Activated gamma-delta T cell (primary cell): ENCODE results near the gene ROCK2.

Source experiments
- DNase-seq: peaks from one replicate; lab custom pipeline; 2025; lab: John Stamatoyannopoulos, UW

The ROCK2 gene

GRCh38 chr2:11154016-11154922, 190.2 kb downstream of the ROCK2 start:
- no peak for DNase-seq

DNA sequence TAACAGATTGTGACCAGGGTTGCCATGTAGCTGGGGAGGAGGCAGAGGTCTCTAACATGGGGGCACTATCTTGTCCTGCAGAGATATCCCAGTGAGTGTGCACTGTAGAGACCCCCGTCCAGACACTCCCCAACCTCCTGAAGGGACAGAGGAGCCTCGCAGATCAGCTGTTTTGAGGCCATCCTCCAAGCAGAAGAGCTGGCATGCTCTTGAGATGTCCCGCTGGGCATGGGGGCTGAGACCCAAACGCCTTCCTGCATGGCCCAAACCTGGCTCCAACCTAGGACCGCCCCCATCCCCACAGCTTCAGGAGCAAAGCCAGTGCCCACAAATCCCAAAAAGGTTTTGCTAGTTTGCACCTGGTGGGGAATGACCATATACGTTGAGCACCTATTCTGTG, 191.8 kb downstream of the ROCK2 start:
- DNase-seq = no peak

- no peak for DNase-seq
Observed at GRCh38 chr2:11147263-11147662, 197.2 kb downstream of the ROCK2 start.

DNA sequence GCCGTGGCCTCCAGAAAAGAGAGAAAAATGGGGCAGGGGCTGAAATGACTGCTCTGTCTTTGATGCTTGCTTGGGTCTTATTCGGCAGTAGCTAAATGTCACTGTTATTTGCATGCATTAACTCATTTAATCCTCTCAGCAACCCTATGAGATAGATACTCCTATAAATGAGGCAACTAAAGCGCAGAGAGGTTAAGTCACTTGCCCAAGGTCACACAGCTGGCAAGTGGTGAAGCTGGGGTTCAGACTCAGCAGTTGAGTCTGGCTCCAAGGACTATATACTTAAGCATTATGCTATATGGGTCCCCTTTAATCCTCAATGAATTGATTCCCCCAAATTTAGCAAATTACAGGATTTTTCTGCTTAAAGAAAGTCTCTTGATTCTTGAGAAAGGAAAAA, 198.4 kb downstream of the ROCK2 start:
- DNase-seq = no peak

DNA sequence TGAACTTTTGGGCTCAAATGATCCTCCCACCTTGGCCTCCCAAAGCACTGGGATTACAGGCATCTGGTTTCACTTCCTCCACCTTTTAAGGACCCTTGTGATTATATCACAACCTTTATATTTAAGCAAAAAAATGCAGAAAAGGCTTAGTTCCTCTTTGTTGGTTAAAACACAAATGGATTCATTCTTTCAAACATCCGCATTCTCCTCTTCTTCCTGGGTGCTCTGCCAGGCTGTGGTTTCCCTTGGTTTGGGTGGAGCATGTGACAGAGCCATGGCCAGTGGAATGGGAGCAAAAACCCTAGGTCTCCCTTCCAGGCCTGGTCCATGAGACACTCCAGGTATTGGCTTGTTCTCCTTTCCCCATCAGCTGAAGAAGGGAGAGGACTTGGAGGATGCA, 199.1 kb downstream of the ROCK2 start:
- DNase-seq = no peak

GRCh38 chr2:11144738-11145079, 199.7 kb downstream of the ROCK2 start:
- no peak for DNase-seq

- no peak for DNase-seq
Observed at GRCh38 chr2:11144077-11144737, 200.2 kb downstream of the ROCK2 start.

- DNase-seq = no peak
Observed at GRCh38 chr2:11142987-11143386, 201.4 kb downstream of the ROCK2 start.

- DNase-seq = no peak
Observed at GRCh38 chr2:11142330-11142729, 202.1 kb downstream of the ROCK2 start.

DNA sequence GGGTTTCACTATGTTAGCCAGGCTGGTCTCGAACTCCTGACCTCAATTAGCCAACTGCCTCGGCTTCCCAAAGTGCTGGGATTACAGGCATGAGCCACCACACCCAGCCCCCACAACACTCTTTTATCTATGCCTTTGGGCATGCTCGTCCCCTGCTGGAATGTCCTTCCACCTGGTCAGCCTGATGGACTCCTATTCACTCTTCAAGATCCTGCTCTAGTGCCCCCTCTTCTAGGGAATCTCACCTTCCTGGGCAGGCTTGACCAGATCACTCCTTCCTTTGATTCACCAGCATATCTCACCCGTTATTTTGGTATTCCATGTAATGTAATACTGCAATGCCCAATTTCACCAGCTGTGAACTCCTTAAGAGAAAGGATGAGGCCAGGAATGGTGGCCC, 203.1 kb downstream of the ROCK2 start:
- DNase-seq = no peak

GRCh38 chr2:11140492-11140891, 203.9 kb downstream of the ROCK2 start:
- no peak for DNase-seq

DNA sequence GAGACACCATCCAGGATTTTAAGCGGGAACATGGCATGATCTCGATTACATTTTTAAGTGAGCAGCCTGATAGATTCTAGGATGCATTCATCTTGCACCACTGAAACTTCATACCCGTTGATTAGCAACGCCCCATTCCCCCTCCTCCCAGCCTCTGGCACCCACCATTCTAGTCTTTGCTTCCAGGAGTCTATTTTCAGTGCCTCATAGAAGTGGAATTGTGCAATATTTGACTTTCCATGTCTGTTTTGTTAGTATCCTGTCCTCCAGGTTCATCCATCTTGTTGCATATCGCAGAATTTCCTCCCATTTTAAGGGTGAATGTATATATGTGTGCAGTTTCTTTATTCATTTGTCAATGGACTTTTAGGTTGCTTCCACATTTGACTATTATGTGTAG, 210.1 kb downstream of the ROCK2 start:
- DNase-seq = no peak

- no peak for DNase-seq
Observed at GRCh38 chr2:11133936-11134320, 210.5 kb downstream of the ROCK2 start.

- no peak for DNase-seq
Observed at GRCh38 chr2:11133238-11133935, 211.0 kb downstream of the ROCK2 start.

- no peak for DNase-seq
Observed at GRCh38 chr2:11132036-11132671, 212.3 kb downstream of the ROCK2 start.

- DNase-seq = no peak
Observed at GRCh38 chr2:11131166-11131920, 213.1 kb downstream of the ROCK2 start.
